HG03060 (cell line): ENCODE results near the gene S100A16.

ENCODE experiments used
- ATAC-seq: cut with Tn5 transposase; IDR thresholded peaks from one replicate; pipeline ENCODE4 v1.9.1; 2021; ENCODE audit warnings: low read depth, moderate number of reproducible peaks; ENCODE audit not compliant: unreplicated experiment

S100A16 gene

DNA sequence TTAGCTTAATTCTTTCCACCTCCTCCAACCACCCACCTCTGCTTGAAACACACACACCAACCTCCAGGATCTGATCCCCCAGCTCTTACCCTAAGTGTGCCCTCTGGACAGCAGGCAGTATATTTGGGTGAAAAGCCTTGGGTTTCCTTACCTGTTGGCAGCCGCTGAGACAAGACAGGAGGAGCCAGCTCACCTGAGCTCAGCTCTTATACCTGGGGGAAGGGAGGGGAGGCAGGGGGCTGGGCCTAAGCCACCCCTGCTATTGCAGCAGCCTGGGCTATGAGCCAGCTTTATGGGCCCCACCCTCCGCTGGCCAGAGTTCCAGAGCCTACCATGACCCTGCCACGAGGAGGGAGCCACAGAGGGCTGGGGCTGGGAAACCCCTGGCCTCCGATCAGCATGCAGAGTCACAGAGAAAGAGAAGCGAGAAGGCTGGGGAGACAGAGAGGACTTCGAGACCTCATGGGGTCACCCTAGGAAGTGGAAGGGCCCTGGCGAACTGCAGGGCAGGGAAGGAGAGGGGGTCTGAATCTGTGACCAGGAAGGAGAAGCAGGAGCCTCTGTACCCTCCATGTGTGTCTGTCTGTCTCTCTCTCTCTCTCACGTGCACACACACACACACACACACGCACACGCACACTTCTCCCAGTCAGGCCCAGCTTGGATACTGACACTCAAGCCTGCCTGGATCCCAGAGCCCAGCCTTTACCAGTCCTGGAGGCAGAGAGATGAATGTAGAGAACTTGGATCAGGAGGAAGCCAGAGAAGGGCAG lies 3.4 kb upstream of the S100A16 start, which contains the start of gene S100A14:
Gene S100A14, minus strand, starts transcription at position 182 of the 773 bp plus-strand sequence. CDS start 467 bp downstream, outside the sequence.
- ATAC-seq: no peak

- no peak for ATAC-seq
Observed at GRCh38 chr1:153615406-153615805, 2.5 kb upstream of the S100A16 start.

DNA sequence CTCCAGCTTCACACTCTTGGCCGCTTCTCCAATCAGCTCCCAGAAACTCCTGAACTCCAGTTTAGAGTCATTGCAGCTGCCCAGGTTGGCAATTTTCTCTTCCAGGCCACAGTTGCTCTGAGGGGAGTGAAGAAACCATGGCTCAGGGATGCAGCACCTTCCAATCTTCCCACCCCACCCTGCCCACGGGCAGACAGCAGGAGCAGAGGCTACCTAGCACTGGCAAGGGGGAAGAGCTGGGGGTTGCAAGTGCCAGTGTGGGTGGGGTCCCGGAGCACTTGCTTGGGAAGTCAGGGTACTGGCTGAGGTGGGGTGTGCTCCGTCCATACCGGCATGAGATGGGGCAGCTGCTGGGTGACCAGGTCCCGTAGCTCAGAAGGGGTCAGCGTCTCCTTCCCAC lies 2.0 kb upstream of the S100A16 start:
- ATAC-seq: no peak

- no peak for ATAC-seq
Observed at GRCh38 chr1:153614189-153614900, 1.4 kb upstream of the S100A16 start.

DNA sequence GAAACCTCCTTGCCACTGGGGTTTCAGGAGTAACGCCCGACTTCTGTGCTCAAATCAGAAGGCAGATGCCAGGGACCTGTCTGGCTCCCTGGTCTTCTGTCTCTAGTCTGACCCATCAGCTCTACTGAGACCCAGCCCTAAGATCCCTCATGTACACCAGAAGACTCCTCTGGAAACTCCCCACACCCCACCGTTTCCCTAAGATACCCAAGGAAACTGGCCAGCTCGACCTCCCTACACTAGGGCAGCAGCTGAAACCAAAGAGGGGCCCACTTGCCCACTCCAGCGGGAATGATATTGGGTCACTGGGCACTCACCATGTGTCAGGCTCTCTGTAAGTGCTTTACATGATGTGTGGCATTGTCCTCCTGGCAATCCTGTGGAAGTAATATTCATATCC lies 469 bp upstream of the S100A16 start:
- no peak for ATAC-seq

DNA sequence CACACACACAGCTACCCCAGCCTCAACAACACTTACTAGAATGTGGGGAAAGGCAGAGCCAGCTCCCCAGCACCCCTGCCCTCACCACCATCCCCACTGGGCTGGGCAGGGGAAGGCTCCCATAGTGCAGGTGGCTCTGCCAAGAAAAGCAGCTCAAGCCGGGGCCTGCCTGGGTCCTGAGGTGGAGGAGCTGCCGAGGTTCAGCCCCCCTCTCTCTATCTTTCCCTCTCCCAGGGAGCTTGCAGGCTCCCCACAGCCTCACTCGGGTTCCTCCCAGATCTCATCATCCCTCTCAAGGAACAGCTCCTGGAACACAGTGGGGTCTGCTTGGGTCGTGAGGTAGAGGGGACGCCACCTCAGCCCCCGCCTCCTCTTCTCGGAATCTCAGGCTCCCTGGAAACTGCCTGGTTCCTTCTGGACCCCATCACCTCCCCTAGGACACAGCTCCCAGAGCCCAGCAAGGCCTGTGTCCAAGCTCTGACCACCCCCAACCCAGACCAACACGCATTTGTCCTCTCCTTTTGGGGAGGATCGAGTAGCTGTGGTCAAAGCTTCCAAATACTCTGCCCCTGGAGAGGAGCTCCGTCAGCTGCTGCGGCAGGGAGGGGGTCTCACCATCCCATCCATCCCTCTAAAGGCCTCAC lies 704 bp downstream of the S100A16 start:
- no peak for ATAC-seq

DNA sequence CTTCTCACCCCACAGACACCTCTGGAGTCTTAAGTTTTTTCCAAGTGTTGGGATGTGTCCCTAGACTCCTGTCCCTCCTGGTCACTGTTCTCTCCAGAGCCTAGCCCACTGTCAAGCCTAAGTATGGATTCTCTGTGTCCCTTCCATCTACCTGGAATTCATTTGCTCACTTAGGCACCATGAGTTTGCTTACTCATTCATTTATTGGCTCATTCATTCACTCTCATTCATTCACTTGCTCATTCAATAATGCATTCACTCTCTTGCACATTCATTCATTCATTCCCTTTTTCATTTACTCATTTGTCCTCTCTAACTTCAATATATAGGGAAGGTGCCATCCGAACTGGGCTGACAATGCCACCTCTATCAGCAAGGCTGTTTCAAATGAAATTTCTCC lies 1.6 kb downstream of the S100A16 start:
- no peak for ATAC-seq

DNA sequence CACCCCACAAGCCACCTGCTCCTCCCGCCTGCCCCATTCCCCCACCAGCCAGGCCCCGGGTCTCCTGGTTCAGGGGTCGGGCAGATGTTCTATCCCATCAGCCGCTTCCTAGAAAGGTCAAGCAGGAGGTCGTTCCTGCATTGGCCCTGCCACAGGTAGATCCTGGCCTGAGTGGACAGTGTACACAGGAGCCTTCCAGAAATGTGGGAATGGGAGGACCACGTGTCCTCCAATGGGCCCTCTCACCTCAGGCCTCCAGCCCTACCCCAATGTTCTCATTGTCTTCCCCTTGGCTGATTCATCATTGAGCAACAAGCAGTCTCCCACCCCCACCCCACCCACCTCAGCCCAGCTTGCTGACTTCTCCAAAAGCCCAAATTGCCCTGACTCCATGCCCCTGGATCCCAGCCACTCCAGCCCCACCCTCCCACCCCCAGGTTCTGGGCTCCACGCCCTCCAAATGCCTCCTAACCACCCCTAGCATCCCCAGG lies 2.1 kb downstream of the S100A16 start:
- ATAC-seq: no peak

GRCh38 chr1:153610334-153610733 lies 2.6 kb downstream of the S100A16 start:
- ATAC-seq: no peak

DNA sequence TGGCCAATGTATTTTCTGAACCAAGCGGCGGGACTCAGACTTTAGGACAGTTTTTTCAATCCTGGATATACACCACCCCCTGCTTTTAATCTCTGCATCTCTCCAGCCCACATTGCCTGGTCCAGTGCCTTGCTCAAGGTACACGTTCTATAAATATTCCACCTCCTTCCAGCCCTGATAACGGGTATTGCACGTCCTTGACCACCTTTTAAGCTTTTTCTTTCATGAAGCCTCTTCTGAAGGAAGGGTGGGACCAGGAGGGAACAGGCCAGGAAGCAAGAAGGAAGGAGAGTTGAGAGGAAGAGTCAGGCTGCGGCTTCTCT lies 3.4 kb downstream of the S100A16 start:
- ATAC-seq: no peak

GRCh38 chr1:153608742-153609584 lies 4.0 kb downstream of the S100A16 start:
- ATAC-seq: no peak

DNA sequence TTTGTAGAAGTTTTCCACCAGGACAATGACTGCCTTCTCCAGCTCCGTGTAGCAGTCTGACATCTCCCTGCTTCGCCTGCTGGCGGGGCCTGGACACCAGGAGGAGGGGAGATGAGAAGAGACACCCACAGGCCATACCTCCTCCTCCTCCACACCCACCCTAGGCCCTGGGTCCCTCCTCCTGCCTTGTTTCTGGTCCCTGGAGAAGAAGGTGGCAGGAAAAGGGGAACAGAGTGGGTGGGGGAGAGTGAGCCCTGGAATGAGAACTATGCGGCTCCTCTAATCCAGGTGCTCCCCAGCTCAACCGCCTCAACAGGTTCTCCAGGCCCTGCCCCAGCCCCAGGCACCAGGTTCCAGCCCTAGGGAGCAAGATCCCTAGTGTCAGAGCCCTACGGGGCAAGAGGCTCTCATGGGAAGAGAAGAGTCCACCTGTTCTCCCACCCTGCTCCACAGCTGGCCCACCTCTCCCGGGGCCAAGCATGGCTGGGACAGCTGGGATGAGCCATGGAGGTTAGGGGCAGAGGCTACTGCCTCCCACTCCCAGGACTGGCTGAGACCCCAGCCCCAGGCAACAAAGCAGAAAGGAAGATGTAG lies 4.8 kb downstream of the S100A16 start:
- ATAC-seq: no peak

DNA sequence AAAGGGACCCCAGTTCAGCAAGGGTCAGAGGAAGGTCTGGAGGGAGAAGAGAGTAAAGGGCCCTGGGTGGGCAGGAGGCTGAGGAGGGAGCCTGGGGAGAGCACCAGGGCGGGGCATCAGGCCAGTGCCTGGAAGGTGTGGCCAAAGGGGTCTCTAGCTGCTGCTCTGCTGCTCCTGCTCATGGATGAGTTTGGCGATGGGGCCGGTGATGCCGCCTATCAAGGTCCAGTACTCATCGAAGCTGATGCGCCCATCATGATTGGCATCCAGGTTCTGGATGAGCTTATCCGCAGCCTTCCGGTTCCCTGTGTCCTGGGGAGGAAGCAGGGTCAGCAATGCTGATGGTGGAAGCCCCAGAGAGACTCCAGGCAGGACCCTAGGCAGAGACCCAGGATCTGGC lies 5.6 kb downstream of the S100A16 start:
- no peak for ATAC-seq

DNA sequence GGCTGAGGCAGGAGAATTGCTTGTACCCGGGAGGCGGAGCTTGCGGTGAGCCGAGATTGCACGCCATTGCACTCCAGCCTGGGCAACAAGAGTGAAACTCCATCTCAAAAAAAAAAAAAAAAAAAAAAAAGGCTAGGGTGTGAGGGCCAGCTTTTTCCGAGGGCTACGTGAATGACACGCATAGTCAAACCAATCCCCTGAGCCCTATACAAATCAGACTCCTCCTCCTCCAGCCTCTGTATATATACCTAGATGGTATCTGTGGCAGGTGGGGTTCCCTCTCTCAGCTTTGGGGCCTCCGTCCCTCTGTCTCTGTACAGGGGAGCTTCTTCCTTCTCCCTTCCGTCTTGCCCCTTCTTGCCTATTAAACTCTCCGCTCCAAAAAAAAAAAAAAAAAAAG lies 6.7 kb downstream of the S100A16 start:
- no peak for ATAC-seq

GRCh38 chr1:153602749-153603148 lies 10.2 kb downstream of the S100A16 start:
- ATAC-seq: no peak

GRCh38 chr1:153599847-153600246 lies 13.1 kb downstream of the S100A16 start:
- no peak for ATAC-seq

DNA sequence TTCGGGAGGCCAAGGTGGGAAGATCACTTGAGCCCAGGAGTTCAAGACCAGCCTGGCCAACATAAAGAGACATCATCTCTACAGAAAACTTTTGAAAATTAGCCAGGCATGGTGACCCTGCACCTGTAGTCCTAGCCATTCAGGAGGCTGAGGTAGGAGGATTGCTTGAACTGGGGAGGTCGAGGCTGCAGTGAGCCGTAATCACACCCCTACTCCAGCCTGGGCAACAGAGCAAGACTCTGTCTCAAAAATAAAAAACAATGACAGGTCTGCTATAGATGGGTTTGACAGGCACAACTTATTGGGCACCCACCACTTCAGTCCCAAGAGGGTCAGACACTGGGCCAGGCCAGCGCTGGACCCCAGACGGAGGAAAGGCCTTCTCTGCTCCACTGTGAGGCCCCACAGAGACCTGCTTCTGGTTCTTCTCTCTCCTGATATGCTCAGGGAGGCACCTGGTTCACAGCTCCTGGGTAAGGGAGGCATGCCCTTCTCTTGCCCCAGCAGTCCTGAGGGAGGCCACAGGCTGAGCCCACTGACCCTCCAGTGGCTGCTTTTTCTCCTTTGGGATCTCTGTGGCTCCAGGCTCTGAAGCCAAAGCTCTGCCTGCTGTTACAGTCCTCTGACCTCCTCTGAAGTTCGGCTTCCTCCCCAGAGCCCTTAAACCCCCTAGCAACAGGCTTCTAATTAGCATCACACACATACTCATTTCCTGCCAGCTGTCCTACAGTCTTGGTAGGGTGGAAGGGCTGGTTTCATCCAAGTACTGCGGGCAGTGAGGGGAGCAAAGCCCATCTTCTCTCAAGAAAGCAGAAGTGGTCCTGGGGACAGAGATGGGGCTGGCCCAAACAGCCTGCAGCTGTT lies 14.4 kb downstream of the S100A16 start:
- ATAC-seq: peak; percentile 91

DNA sequence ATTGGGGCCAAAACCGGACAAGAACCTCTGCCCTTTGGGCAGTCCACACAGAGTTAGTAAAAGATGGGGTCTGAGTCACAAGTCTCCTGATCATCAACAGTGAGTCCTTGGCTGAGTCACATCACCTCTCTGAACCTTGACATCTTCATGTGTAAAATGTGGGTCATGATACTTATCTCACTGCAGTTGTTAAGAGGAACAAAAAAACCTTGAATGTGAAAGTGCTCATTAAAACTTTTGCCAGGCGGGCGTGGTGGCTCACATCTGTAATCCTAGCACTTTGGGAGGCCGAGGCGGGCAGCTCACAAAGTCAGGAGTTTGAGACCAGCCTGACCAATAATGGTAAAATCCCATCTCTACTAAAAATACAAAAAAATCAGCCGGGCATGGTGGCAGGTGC lies 15.7 kb downstream of the S100A16 start:
- no peak for ATAC-seq

GRCh38 chr1:153592748-153593147 lies 20.2 kb downstream of the S100A16 start:
- no peak for ATAC-seq
